Left ventricle myocardium inferior (tissue), 1 donor: ENCODE measurements around the gene LANCL3. TPM values are rescaled to one million over a fixed set of nuclear protein-coding genes. Genes with fewer than 3 reads are reported as not detected.

ENCODE experiments used
- DNase-seq: peaks from one replicate; pipeline ENCODE4 v3.0.0-alpha.2; 2020
- H3K27ac ChIP-seq: fragments of 200-600 bp; replicated peaks from 2 replicates; pipeline ENCODE4 v1.8.0; 2021
- H3K27me3 ChIP-seq: fragments of 200-600 bp; 2 replicates; pipeline ENCODE4 v1.8.0; 2021; ENCODE audit warnings: low read depth
- H3K36me3 ChIP-seq: fragments of 200-600 bp; 2 replicates; pipeline ENCODE4 v1.8.0; 2021
- H3K4me1 ChIP-seq: fragments of 200-600 bp; 2 replicates; pipeline ENCODE4 v1.8.0; 2021
- H3K4me3 ChIP-seq: fragments of 200-600 bp; 2 replicates; pipeline ENCODE4 v1.8.0; 2021; ENCODE audit warnings: mild to moderate bottlenecking, moderate library complexity
- H3K9me3 ChIP-seq: fragments of 200-600 bp; replicated peaks from 2 replicates; pipeline ENCODE4 v1.8.0; 2021
- CTCF ChIP-seq: fragments of 200-600 bp; IDR thresholded peaks from 2 replicates; pipeline ENCODE4 v1.8.0; 2021; ENCODE audit warnings: antibody characterized with exemption, mild to moderate bottlenecking, borderline replicate concordance
- intact Hi-C: fragments of 100-400 bp; cut with micrococcal nuclease; formaldehyde crosslinking; loops from one replicate; pipeline ENCODE4 v1.11.0; 2022
- total RNA-seq: library from RNA; stranded (reverse); fragmentation: NEBNext Ultra II Directional; extraction: Animal tissue kit (Norgen Biotek cat#: 25700); gene quantifications from one replicate; pipeline ENCODE4 v1.2.1, GENCODE V29; 2021
- donor health status: DM: no; HTN: yes; CAD: no; lungs with severe emphysema.

LANCL3 gene
- total RNA-seq, 1 donor from 2014 or later: 0.27 TPM

GRCh38 chrX:37666516-37666915, 95.1 kb downstream of the LANCL3 start:
- DNase-seq: no peak
- no peak for TF ChIP-seq CTCF
- Histone ChIP-seq H3K4me1 (no peaks in the 10 kb centered on the region), H3K9me3 (no peaks in the 10 kb centered on the region), H3K4me3 (no peak overlapping the region), H3K27ac (no peak overlapping the region), H3K36me3 (no peaks in the 10 kb centered on the region), H3K27me3 (no peaks in the 10 kb centered on the region)
- intact Hi-C loops: no loop called here

GRCh38 chrX:37667141-37667540, 95.7 kb downstream of the LANCL3 start:
- TF ChIP-seq CTCF: no peak
- DNase-seq: no peak
- H3K27ac ChIP-seq: no peak overlapping the region
- intact Hi-C loops: no loop called here
- H3K27me3 ChIP-seq: no peaks in the 10 kb centered on the region
- no peaks in the 10 kb centered on the region for H3K4me1 ChIP-seq
- H3K9me3 ChIP-seq: no peaks in the 10 kb centered on the region
- H3K36me3 ChIP-seq: no peaks in the 10 kb centered on the region
- H3K4me3 ChIP-seq: no peak overlapping the region

- Histone ChIP-seq H3K36me3 (no peaks in the 10 kb centered on the region), H3K27me3 (no peaks in the 10 kb centered on the region), H3K9me3 (no peaks in the 10 kb centered on the region), H3K4me1 (no peaks in the 10 kb centered on the region), H3K27ac (no peak overlapping the region), H3K4me3 (no peak overlapping the region)
- intact Hi-C loops: no loop called here
- no peak for DNase-seq
- TF ChIP-seq CTCF: no peak
Measured at GRCh38 chrX:37672563-37672962, 101.1 kb downstream of the LANCL3 start.

- intact Hi-C loops: no loop called here
- Histone ChIP-seq H3K9me3 (no peaks in the 10 kb centered on the region), H3K4me1 (no peaks in the 10 kb centered on the region), H3K27ac (no peak overlapping the region), H3K4me3 (no peak overlapping the region), H3K36me3 (no peaks in the 10 kb centered on the region), H3K27me3 (no peaks in the 10 kb centered on the region)
- TF ChIP-seq CTCF: no peak
- no peak for DNase-seq
Measured at GRCh38 chrX:37676811-37677210, 105.3 kb downstream of the LANCL3 start.

GRCh38 chrX:37677243-37677642, 105.8 kb downstream of the LANCL3 start:
- Histone ChIP-seq H3K27ac (no peak overlapping the region), H3K9me3 (no peaks in the 10 kb centered on the region), H3K27me3 (no peaks in the 10 kb centered on the region), H3K4me1 (no peaks in the 10 kb centered on the region), H3K4me3 (no peak overlapping the region), H3K36me3 (no peaks in the 10 kb centered on the region)
- DNase-seq: no peak
- no peak for TF ChIP-seq CTCF
- intact Hi-C loops: no loop called here

GRCh38 chrX:37677765-37678164, 106.3 kb downstream of the LANCL3 start:
- no peak overlapping the region for H3K4me3 ChIP-seq
- no peaks in the 10 kb centered on the region for H3K27me3 ChIP-seq
- DNase-seq: no peak
- no peak overlapping the region for H3K27ac ChIP-seq
- intact Hi-C loops: no loop called here
- no peaks in the 10 kb centered on the region for H3K36me3 ChIP-seq
- TF ChIP-seq CTCF: no peak
- no peaks in the 10 kb centered on the region for H3K9me3 ChIP-seq
- H3K4me1 ChIP-seq: no peaks in the 10 kb centered on the region
